Right kidney (tissue), 1 donor: ENCODE results near the gene DGLUCY.
"Not testable (repeated sequence)": the region's sequence is repeated elsewhere in the genome, so short reads cannot be mapped to it uniquely, and the experiment has no call there.

Experiments
- DNase-seq: peaks from one replicate; pipeline ENCODE4 v3.0.0-alpha.2; 2016

The DGLUCY gene

GRCh38 chr14:91169951-91170350, 56.1 kb downstream of the DGLUCY start:
- no peak for DNase-seq

- DNase-seq = no peak
These were observed 56.7 kb downstream of the DGLUCY start for GRCh38 chr14:91170504-91171121.

GRCh38 chr14:91171291-91171690, 57.4 kb downstream of the DGLUCY start:
- DNase-seq = no peak

GRCh38 chr14:91173221-91173670, 59.4 kb downstream of the DGLUCY start:
- peak; percentile 33 for DNase-seq

GRCh38 chr14:91173904-91174303, 60.0 kb downstream of the DGLUCY start:
- no peak for DNase-seq

- no peak for DNase-seq
These were observed 61.7 kb downstream of the DGLUCY start for GRCh38 chr14:91175291-91176201.

GRCh38 chr14:91177073-91178034, 63.5 kb downstream of the DGLUCY start:
- peak; percentile 17 for DNase-seq

- no peak for DNase-seq
These were observed 66.7 kb downstream of the DGLUCY start for GRCh38 chr14:91180611-91181010.

GRCh38 chr14:91182753-91183152, 68.9 kb downstream of the DGLUCY start:
- not testable (repeated sequence) for DNase-seq

GRCh38 chr14:91184559-91184958, 70.7 kb downstream of the DGLUCY start:
- DNase-seq = no peak

- no peak for DNase-seq
These were observed 71.8 kb downstream of the DGLUCY start for GRCh38 chr14:91185721-91186120.

GRCh38 chr14:91186515-91187066, 72.7 kb downstream of the DGLUCY start:
- DNase-seq = no peak

GRCh38 chr14:91187271-91187670, 73.4 kb downstream of the DGLUCY start:
- DNase-seq = no peak

GRCh38 chr14:91190853-91191252, 77.0 kb downstream of the DGLUCY start:
- no peak for DNase-seq

- DNase-seq = no peak
These were observed 79.2 kb downstream of the DGLUCY start for GRCh38 chr14:91193069-91193468.

- DNase-seq = no peak
These were observed 82.0 kb downstream of the DGLUCY start for GRCh38 chr14:91195881-91196280.

- no peak for DNase-seq
These were observed 83.8 kb downstream of the DGLUCY start for GRCh38 chr14:91197631-91198030.

- not testable (repeated sequence) for DNase-seq
These were observed 86.9 kb downstream of the DGLUCY start for GRCh38 chr14:91200802-91201201.

- DNase-seq = no peak
These were observed 88.5 kb downstream of the DGLUCY start for GRCh38 chr14:91202234-91202974.

- no peak for DNase-seq
These were observed 90.8 kb downstream of the DGLUCY start for GRCh38 chr14:91204657-91205056.

- no peak for DNase-seq
These were observed 91.6 kb downstream of the DGLUCY start for GRCh38 chr14:91205459-91205858.
